Stimulated activated CD8-positive, alpha-beta memory T cell treated with anti-CD3 and anti-CD28 coated beads, Interleukin-2, amount 100 ng/mL, for 1 hour (primary cell): ENCODE results near the gene BUD23.
"Not testable (repeated sequence)": the region's sequence is repeated elsewhere in the genome, so short reads cannot be mapped to it uniquely, and the experiment has no call there.

Source experiments
- DNase-seq, 2 donors: peaks; one replicate each; pipeline ENCODE4 v3.0.0-alpha.2; 2020; ENCODE audit warnings: low read depth in 2 of 2

BUD23 gene, protein sequence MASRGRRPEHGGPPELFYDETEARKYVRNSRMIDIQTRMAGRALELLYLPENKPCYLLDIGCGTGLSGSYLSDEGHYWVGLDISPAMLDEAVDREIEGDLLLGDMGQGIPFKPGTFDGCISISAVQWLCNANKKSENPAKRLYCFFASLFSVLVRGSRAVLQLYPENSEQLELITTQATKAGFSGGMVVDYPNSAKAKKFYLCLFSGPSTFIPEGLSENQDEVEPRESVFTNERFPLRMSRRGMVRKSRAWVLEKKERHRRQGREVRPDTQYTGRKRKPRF

DNA sequence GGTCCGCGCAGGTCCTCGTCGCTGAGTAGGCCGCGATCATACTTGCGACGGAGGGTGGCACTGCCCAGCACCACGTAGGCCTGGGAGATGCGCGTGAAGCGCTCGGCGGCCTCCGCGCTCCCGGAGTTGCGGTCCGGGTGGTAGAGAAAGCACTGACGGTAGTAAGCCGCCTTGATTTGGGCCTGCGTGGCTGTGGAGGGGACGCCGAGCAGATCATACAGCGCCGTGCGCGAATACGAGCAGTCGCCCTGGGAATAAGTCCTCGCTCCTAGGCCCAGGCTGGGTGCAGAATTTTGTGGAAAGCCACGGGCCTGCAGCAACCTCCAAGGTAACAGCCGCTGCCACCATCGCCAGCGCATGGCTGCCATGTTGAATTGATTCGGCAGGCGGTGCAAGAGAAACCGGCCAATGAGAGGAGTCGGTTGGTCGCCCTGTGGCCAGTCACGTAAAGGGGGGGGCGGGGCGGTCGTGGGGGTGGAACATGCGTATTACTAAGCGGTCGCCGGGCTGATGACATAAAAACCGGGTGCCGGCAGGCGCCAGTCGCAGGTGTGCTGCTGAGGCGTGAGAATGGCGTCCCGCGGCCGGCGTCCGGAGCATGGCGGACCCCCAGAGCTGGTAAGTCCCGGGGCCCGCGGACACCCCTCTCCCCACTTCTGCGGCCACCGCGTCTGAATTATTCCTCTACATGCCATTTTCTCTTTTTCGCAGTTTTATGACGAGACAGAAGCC lies at the start of gene BUD23, which contains the start of gene DNAJC30:
BUD23 (plus strand) TSS at position 542 of the 732 bp plus-strand sequence; CDS start at position 571, 29 bp downstream.
DNAJC30 (minus strand) TSS at position 398 of the 732 bp plus-strand sequence; CDS start at position 368, 30 bp downstream.
- DNase-seq, result peak; percentile 94

GRCh38 chr7:73633844-73634243 lies 49.6 kb upstream of the BUD23 start:
- DNase-seq, result no peak

GRCh38 chr7:73635428-73636200 lies 47.8 kb upstream of the BUD23 start:
- no peak for DNase-seq

- no peak for DNase-seq
Observed at GRCh38 chr7:73638911-73639310, 44.5 kb upstream of the BUD23 start.

- no peak for DNase-seq
Observed at GRCh38 chr7:73642834-73643233, 40.6 kb upstream of the BUD23 start.

DNA sequence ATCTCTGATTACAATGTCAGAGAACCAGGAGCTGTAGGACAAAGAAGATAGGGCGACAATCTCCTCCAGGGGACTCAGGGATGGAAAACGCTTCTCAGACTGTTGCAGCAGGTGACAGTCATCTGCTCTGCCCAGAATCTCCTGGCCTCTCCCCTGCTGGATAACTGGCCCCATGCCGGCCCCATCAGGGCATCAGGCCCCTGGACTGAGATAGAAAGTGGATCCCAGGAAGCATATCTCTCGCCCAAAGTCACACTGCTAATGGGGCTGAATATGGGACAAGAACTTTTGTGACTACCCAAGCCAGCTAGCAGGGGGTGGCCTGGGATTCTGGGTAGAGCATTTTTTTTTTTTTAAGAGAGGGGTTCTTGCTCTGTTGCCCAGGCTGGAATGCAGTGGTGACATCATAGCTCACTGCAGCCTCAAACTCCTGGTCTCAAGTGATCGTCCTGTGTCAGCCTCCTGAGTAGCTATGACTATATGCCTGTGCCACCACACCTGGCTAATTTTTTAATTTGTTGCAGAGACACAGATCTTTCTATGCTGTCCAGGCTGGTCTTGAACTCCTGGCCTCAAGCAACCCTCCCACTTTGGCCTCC lies 38.6 kb upstream of the BUD23 start:
- DNase-seq, result no peak

GRCh38 chr7:73645643-73646174 lies 37.7 kb upstream of the BUD23 start:
- no peak for DNase-seq

- DNase-seq, result no peak
Observed at GRCh38 chr7:73646785-73647724, 36.3 kb upstream of the BUD23 start.

DNA sequence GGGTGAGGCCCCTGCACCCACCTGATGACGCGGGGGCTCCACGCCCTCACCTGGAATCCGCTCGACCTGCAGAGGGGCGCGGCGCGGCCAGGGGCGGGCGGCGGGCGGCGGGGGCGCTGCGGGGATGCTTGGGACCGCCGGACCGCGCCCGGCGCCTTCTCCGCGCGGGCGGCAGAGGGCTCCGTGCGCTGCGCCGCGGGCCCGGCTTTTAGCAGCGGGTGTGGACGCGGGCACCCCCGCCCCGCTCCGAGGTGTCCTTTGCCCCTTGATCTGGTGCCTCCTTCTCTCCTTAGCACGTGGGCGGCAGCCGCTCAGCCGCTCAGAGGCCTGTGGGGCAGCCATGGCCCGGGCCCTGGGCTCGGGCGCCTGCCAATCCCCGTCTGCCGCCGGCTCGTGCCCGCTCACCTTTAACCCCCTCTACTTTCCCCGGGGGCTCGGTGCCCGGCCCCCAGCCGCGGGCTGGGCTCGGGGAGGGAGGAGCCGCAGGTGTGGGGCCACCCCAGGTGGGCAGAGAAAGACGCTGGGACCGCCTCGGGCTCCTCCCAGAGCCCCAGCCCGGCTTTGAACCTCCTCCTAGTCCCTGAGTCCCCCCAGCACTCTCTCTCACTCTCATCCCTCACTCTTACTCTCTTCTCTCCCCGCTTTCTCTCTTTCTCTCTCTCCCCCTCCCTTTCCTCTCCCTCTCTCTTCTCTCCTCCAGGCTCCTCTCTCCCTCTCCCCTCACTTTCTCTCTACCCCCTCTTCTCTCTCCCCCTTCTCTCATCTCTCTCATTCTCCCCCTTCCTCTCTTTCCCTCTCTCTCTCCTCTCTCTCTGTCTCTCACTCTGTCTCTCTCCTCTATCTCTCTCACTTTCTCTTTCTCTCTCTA lies 35.4 kb upstream of the BUD23 start:
- DNase-seq, result no peak

DNA sequence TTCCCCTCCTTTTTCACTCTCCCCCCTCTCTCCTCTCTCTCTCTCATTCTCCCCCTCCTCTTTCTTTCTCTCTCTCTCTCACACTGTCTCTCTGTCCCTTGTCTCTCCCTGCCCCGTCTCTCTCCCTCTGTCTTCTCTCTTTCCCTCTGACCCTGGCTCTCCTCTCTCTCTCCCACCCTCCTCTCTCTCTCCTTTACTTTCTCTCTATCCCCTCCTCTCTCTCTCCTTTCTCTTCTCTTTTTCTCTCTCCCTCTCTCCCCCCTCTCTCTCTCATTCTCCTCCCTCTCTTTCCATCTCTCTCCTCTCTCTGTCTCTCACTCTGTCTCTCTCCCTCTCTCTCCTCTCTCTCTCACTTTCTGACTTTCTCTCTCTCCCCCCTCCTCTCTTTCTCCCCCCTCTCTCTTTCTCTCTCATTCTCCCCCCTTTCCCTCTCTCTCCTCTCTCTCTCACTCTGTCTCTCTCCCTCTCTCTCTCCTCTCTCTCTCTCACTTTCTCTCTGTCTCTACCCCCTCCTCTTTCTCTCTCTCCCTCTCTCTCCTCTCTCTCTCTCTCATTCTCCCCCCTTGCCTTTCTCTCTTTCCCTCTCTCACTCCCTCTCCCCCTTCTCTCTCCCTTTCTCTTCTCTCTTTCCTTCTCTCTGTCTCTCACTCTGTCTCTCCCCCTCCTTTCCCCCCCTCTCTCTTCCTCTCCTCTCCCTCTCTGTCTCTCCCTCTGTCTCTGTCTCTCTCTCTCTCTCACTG lies 34.6 kb upstream of the BUD23 start:
- no peak for DNase-seq

DNA sequence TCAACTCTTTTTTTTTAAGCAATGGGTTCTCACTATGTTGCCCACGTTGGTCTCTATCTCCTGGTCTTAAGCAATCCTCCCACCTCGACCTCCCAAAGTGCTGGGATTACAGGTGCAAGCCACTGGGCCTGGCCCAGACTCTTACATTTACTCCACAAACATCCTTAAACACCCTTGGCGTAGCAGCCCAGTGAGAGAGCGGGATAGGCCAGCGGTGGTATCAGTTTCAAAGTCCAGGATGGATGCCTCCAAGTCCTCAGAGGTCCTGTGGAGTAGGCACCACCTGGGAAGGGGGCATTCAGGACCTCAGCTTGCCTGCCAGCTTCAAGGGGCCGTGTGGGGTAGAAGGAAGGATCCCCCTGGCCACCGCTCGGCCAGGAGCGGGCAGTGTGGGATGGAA lies 33.8 kb upstream of the BUD23 start:
- DNase-seq, result no peak

DNA sequence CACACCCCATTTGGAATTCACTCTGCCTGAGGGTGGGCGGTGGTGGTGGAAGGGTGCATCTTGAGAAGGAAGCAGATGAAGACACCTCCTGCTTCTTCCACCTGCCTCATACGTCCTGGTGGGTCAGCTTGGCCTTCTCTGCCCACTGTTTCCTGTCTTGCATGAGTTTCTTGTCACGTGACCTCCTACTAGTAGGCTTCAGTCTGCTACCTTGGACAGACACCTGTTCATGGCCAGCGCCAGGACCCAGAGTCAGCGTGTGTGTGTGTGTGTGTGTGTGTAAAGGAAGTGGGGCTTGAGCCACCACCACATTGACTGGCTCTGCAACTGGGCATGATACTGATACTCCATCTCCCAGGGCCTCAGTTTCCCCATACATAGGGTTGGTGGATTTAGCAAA lies 32.9 kb upstream of the BUD23 start:
- no peak for DNase-seq

- DNase-seq, result no peak
Observed at GRCh38 chr7:73652541-73652949, 30.9 kb upstream of the BUD23 start.

DNA sequence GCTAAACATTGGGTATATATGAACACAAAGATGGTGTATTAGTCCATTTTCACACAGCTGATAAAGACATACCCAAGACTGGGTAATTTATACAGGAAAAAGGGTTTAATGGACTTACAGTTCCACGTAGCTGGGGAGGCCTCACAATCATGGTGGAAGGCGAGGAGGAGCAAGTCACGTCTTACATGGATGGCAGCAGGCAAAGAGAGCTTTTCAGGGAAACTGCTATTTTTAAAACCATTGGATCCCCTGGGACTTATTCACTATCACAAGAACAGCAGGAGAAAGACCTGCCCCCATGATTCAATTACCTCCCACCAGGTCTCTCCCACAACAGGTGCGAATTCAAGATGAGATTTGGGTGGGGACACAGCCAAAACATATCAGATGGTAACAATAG lies 28.1 kb upstream of the BUD23 start:
- not testable (repeated sequence) for DNase-seq

DNA sequence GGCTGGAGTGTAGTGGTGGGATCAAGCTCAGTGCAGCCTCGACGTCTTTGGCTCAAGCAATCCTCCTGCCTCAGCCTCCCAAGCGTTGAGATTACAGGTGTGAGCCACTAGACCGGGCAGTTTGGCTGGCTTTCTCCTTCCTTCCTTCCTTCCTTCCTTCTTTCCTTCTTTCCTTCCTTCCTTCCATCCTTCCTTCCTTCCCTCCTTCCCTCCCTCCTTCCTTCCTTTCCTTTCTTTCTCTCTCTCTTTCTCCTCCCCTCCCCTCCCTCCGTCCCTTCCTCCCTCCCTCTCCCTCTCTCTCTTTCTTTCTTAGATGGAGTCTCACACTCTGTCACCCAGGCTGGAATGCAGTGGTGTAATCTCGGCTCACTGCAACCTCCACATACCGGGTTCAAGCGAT lies 23.4 kb upstream of the BUD23 start:
- DNase-seq, result no peak

DNA sequence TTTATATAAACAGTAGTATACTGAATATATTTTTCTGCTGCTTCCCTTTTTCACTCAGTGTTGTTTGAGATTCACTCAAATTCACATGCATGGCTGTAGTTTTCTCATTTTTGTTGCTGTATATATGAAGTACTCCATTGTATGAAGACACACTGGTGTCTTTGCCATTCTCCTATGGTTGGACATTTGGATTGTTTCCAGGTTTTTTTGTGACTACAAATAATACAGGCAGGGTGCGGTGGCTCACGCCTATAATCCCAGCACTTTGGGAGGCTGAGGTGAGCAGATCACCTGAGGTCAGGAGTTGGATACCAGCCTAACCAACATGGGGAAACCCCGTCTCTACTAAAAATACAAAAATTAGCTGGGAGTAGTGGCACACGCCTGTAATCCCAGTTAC lies 22.8 kb upstream of the BUD23 start:
- DNase-seq, result not testable (repeated sequence)

GRCh38 chr7:73663033-73663432 lies 20.4 kb upstream of the BUD23 start:
- DNase-seq, result no peak

- peak; percentile 87 to 91 for DNase-seq
Observed at GRCh38 chr7:73667344-73668102, 15.9 kb upstream of the BUD23 start, which contains the start of gene VPS37D. VPS37D (plus strand) TSS chr7:73667831; CDS start chr7:73667959, 128 bp downstream.
